Measurements from ENCODE around the gene SNTB2. TPM values are rescaled to one million over a fixed set of nuclear protein-coding genes. Genes with fewer than 3 reads are reported as not detected.

SNTB2 gene
- total and polyA plus RNA-seq, 2 of the 8 experiments (the other 6 are each of a cell fraction or from before 2014, with no cell fraction given) = 6.0 to 16.1 TPM

DNA sequence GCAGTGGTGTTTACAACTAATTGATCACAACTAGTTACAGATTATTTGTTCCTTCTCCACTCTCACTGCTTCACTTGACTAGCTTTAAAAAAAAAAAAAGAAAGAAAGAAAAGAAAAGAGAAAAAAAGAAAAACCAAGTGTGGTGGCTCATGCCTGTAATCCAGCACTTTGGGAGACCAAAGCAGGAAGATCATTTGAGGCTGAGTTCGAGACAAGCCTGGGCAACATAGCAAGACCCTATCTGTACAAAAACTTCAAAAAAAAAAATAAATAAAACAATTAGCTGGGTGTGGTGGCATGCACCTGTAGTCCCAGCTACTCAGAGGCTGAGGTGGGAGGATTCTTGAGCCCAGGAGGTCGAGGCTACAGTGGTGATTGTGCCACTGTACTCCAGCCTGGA is 4.2 kb downstream of the SNTB2 start:
- Histone ChIP-seq H2BK15ac (ENCODE audit: low read length) (no peak overlapping the region), H3K9ac (replicated peaks in 1 of 4; ENCODE audit: extremely low read depth in 1 of 4, low read depth in 3 of 4, low read length in 3 of 4) (no peak overlapping the region), H3K23me2 (ENCODE audit: low read depth, low read length) (peaks cover 6% of the 10 kb centered on the region), H3K36me3 (ENCODE audit: control insufficient read depth in 2 of 4, insufficient read depth in 4 of 4, low read length in 3 of 4) (no peaks in the 10 kb centered on the region), H3K9me3 (ENCODE audit: insufficient read depth in 2 of 2, low read depth in 1 of 2, low read length in 1 of 2) (no peaks in the 10 kb centered on the region), H3K79me1 (ENCODE audit: low read depth, low read length) (peaks cover 4% of the 10 kb centered on the region; the same call in 1 of the 2 replicates), H3K4me3 (ENCODE audit: extremely low read depth in 1 of 4, insufficient read depth in 2 of 4, low read depth in 3 of 4, low read length in 4 of 4) (no peak overlapping the region), H4K8ac (ENCODE audit: extremely low read depth, insufficient read depth, low read length) (no peak overlapping the region), H2BK20ac (ENCODE audit: low read length) (no peak overlapping the region), H3K14ac (ENCODE audit: insufficient read length) (no peak overlapping the region), H4K20me1 (replicated peaks in 1 of 2; ENCODE audit: control insufficient read depth in 1 of 2, insufficient read depth in 2 of 2, low read length in 2 of 2) (no peaks in the 10 kb centered on the region), H4K5ac (ENCODE audit: insufficient read length, low read depth, low read length) (no peak overlapping the region), H2AFZ (ENCODE audit: low read length) (no peak overlapping the region), H2BK12ac (ENCODE audit: low read depth, low read length) (no peak overlapping the region), H2AK5ac (ENCODE audit: low read depth, low read length) (no peak overlapping the region), H3K4me1 (replicated peaks in 1 of 4; ENCODE audit: control insufficient read depth in 3 of 4, insufficient read depth in 4 of 4, low read length in 3 of 4) (peaks cover 2 to 7% (median 5%) of the 10 kb centered on the region in 4 experiments; a peak in 4 of 7 replicates), H2BK5ac (ENCODE audit: low read depth, low read length) (no peak overlapping the region), H3K27ac (ENCODE audit: low read depth, low read length) (no peak overlapping the region), H3K79me2 (ENCODE audit: control insufficient read depth in 1 of 2, insufficient read depth in 2 of 2, low read length in 2 of 2) (peaks cover 0 to 63% of the 10 kb centered on the region in 2 experiments; a peak in 2 of 4 replicates), H3K27me3 (replicated peaks in 1 of 4; ENCODE audit: control insufficient read depth in 3 of 4, extremely low read depth in 1 of 4, insufficient read depth in 3 of 4, low read length in 3 of 4) (no peaks in the 10 kb centered on the region), H3K4ac (replicated peaks; ENCODE audit: insufficient read length, low read depth, low read length) (no peak overlapping the region), H3K18ac (ENCODE audit: extremely low read depth, low read length) (no peak overlapping the region), H3K23ac (ENCODE audit: insufficient read length) (no peak overlapping the region), H2BK120ac (replicated peaks; ENCODE audit: low read depth, low read length) (no peak overlapping the region), H4K91ac (replicated peaks; ENCODE audit: insufficient read length, low read length) (no peak overlapping the region), H3K4me2 (ENCODE audit: insufficient read depth in 1 of 2, low read depth in 2 of 2, low read length in 2 of 2) (no peak overlapping the region), H3K56ac (replicated peaks; ENCODE audit: insufficient read length, low read depth, low read length) (no peak overlapping the region)
- POLR2A ChIA-PET (ENCODE audit: partially characterized antibody) = interaction anchor here (0.6 kb wide), 1 partner anchor 29 kb away, joined by 3 read pairs; no protein-coding TSS in a partner anchor
- FAIRE-seq (no peak), DNase-seq (ENCODE audit: low read depth in 1 of 2, low spot score in 2 of 2) (no peak)
- CTCF ChIA-PET (ENCODE audit: partially characterized antibody) = interaction anchor here (0.7 to 1.5 kb wide), 2 partner anchors 77 to 95 kb away, joined by 3 to 4 read pairs; no protein-coding TSS in a partner anchor
- WGBS, 2 experiments (ENCODE audit: extremely low coverage in 1 of 2, insufficient coverage in 1 of 2, insufficient read length in 1 of 2, insufficient replicate concordance in 2 of 2, low coverage in 1 of 2, low lambda C conversion rate in 2 of 2, missing lambda C conversion rate in 1 of 2) = 68% methylated on average over 2 of the region's 2 CpGs; no CpG with 5 or more reads in 1 of the 2 experiments
- no peak for TF ChIP-seq MAFK (IDR thresholded peaks at IDR 0.05; ENCODE audit: low read depth, low read length)
- no peak for TF ChIP-seq HDAC6 (IDR thresholded peaks at IDR 0.05; ENCODE audit: low read depth, low read length)
